K562 (cell line): Measurements from ENCODE around the gene SLC22A23. TPM values are rescaled to one million over a fixed set of nuclear protein-coding genes. Genes with fewer than 3 reads are reported as not detected.

ENCODE experiments used
- ATAC-seq: fragments of 200-7000 bp; cut with Tn5 transposase; 3 replicates; pipeline ENCODE4 v1.9.1; 2020; ENCODE audit warnings: moderate library complexity
- BruUV-seq: library from RNA; stranded (reverse); fragments of 400-500 nt; replicated peaks from 2 replicates; lab custom pipeline; 2021; lab: Mats Ljungman, UMichigan
- CTCF ChIA-PET: fragments of 300-600 bp; formaldehyde crosslinking; extraction: SDS; loops from one replicate; lab custom pipeline; 2021; ENCODE audit warnings: low intra/inter-chr PET ratio; lab: Yijun Ruan, JAX
- POLR2A ChIA-PET: fragments of 300-600, 350-650 bp; sonication (Branson Sonifier 250); formaldehyde crosslinking; extraction: SDS; loops from one replicate; lab custom pipeline; 2021; ENCODE audit warnings: antibody characterized with exemption, inconsistent platforms; lab: Yijun Ruan, JAX
- DNase-seq, 4 experiments: peaks; one replicate each; pipeline versions ENCODE4 v3.0.0 to v3.0.0-alpha.2; 2011 to 2018; ENCODE audit warnings: low spot score in 3 of 4, mixed read lengths in 3 of 4; ENCODE audit errors: extremely low read depth in 1 of 4
- FAIRE-seq: peaks from 2 replicates; lab custom pipeline; 2011; peaks lifted over from hg19 to GRCh38; lab: Jason Lieb, UNC
- H2AFZ ChIP-seq: 2 replicates; pipeline ENCODE4 v1.6.0; 2011; ENCODE audit warnings: low read depth, low read length, control low read depth, inconsistent platforms
- H3K27ac ChIP-seq: fragments of 200-600 bp; 3 replicates; pipeline ENCODE4 v1.8.0; 2011; ENCODE audit warnings: low read depth, mild to moderate bottlenecking, control low read depth, inconsistent platforms, low read length, moderate library complexity, mixed read lengths; ENCODE audit errors: extremely low read depth
- H3K27me3 ChIP-seq, 2 experiments: fragments of 300-600 bp in 1 of 2; 2 replicates in 1 of 2; 3 replicates in 1 of 2; pipeline versions ENCODE4 v1.6.0 to v1.8.0; 2011; ENCODE audit warnings: inconsistent platforms in 2 of 2, low read length in 2 of 2, mild to moderate bottlenecking in 1 of 2, mixed read lengths in 1 of 2, moderate library complexity in 1 of 2; ENCODE audit not compliant: control insufficient read depth in 2 of 2, insufficient read depth in 2 of 2
- H3K36me3 ChIP-seq: fragments of 300-600 bp; 3 replicates; pipeline ENCODE4 v1.8.0; 2011; ENCODE audit warnings: mild to moderate bottlenecking, low read length, inconsistent platforms; ENCODE audit not compliant: control insufficient read depth, insufficient read depth
- H3K4me1 ChIP-seq, 2 experiments: fragments of 200-600 bp in 1 of 2; replicated peaks in 1 of 2; 2 replicates in 1 of 2; 3 replicates in 1 of 2; pipeline versions ENCODE4 v1.5.1 to v1.8.0; 2011; ENCODE audit warnings: inconsistent platforms in 2 of 2, low read length in 2 of 2, mild to moderate bottlenecking in 1 of 2, mixed read lengths in 1 of 2, moderate library complexity in 1 of 2; ENCODE audit not compliant: control insufficient read depth in 2 of 2, insufficient read depth in 2 of 2
- H3K4me2 ChIP-seq: 2 replicates; pipeline ENCODE4 v1.6.1; 2011; ENCODE audit warnings: low read length, control low read depth, inconsistent platforms, mixed read lengths; ENCODE audit not compliant: insufficient read depth
- H3K4me3 ChIP-seq: fragments of 200-600 bp; sonication (generic), shearing (Covaris generic); 2 replicates; pipeline ENCODE4 v1.5.1; 2016; ENCODE audit warnings: control low read depth, inconsistent platforms
- H3K79me2 ChIP-seq: fragments of 200-600 bp; 3 replicates; pipeline ENCODE4 v1.8.0; 2011; ENCODE audit warnings: low read length, inconsistent platforms; ENCODE audit not compliant: control insufficient read depth, insufficient read depth
- H3K9ac ChIP-seq, 2 experiments: 2 replicates each; pipeline versions ENCODE4 v1.6.0 to v1.6.1; 2011; ENCODE audit warnings: low read depth in 2 of 2, low read length in 2 of 2, control low read depth in 1 of 2, inconsistent platforms in 1 of 2, mild to moderate bottlenecking in 1 of 2, mixed read lengths in 1 of 2; ENCODE audit not compliant: insufficient read depth in 1 of 2
- H3K9me1 ChIP-seq: one replicate; pipeline ENCODE4 v1.6.0; 2011; ENCODE audit warnings: inconsistent platforms, mild to moderate bottlenecking, low read length, moderate library complexity; ENCODE audit not compliant: control insufficient read depth, insufficient read depth
- H3K9me3 ChIP-seq: replicated peaks from 2 replicates; pipeline ENCODE4 v1.5.1; 2011; ENCODE audit warnings: low read depth, low read length, inconsistent platforms; ENCODE audit not compliant: control insufficient read depth, insufficient read depth
- H4K20me1 ChIP-seq: replicated peaks from 2 replicates; pipeline ENCODE4 v1.6.1; 2011; ENCODE audit warnings: low read length, inconsistent platforms, mixed read lengths; ENCODE audit not compliant: control insufficient read depth, insufficient read depth
- CBX3 ChIP-seq, 2 experiments: IDR thresholded peaks; 1 replicate in 1 of 2; 2 replicates in 1 of 2; pipeline ENCODE4 v1.6.1; 2012; ENCODE audit warnings: inconsistent platforms in 2 of 2, low read length in 2 of 2, borderline replicate concordance in 1 of 2, control low read depth in 1 of 2
- IFI16 ChIP-seq: fragments of 250-450 bp; sonication (Bioruptor Pico); IDR thresholded peaks from 2 replicates; pipeline ENCODE4 v2.1.2; 2022; ENCODE audit warnings: mild to moderate bottlenecking, inconsistent platforms
- MAFG ChIP-seq: fragments of 450-650 bp; conservative IDR thresholded peaks from 2 replicates; pipeline ENCODE4 v1.6.1; 2016; ENCODE audit warnings: missing genetic modification characterization, missing compliant biosample characterization
- NR1H2 ChIP-seq: sonication (generic); formaldehyde crosslinking; IDR thresholded peaks from 2 replicates; pipeline ENCODE4 v1.4.0; 2020; ENCODE audit warnings: mild to moderate bottlenecking, missing genetic modification reagents
- POLR3A ChIP-seq: IDR thresholded peaks from 2 replicates; pipeline ENCODE4 v1.6.1; 2011; ENCODE audit warnings: borderline replicate concordance, mild to moderate bottlenecking, moderate library complexity; ENCODE audit not compliant: insufficient read length, insufficient read depth; ENCODE audit errors: extremely low read depth
- SIN3A ChIP-seq, 2 experiments: fragments of 150-350 bp in 1 of 2; IDR thresholded peaks; 2 replicates each; pipeline ENCODE4 v1.6.1; 2011 to 2016; ENCODE audit warnings: borderline replicate concordance in 2 of 2, low read depth in 2 of 2, low read length in 2 of 2, mild to moderate bottlenecking in 2 of 2, moderate library complexity in 2 of 2; ENCODE audit not compliant: control insufficient read depth in 1 of 2
- ZNF408 ChIP-seq: fragments of 250-450 bp; sonication (Bioruptor Pico); IDR thresholded peaks from 2 replicates; pipeline ENCODE4 v1.4.0; 2020; ENCODE audit warnings: low read depth, mild to moderate bottlenecking, moderate library complexity
- ZNF699 ChIP-seq: fragments of 250-450 bp; sonication (Bioruptor Pico); IDR thresholded peaks from 2 replicates; pipeline ENCODE4 v1.8.0; 2021; ENCODE audit warnings: mild to moderate bottlenecking, moderate library complexity; ENCODE audit not compliant: insufficient replicate concordance
- ZNF785 ChIP-seq: fragments of 250-450 bp; sonication (Bioruptor Pico); IDR thresholded peaks from 2 replicates; pipeline ENCODE4 v1.4.0; 2020; ENCODE audit warnings: mild to moderate bottlenecking
- WGBS: fragments of 100-300 bp; shearing (Covaris generic); methylation state at CpG from one replicate; pipeline ENCODE4 v1.1.6; 2016; ENCODE audit warnings: low coverage, mixed read lengths; ENCODE audit not compliant: insufficient coverage; ENCODE audit errors: missing lambda C conversion rate; 5-methylcytosine and 5-hydroxymethylcytosine counted together
- in situ Hi-C: fragments of 300-500 bp; cut with MboI; formaldehyde crosslinking; loops from 4 replicates; pipeline ENCODE4 v1.15.0; 2018; ENCODE audit warnings: inconsistent platforms, mixed read lengths
- intact Hi-C: fragments of 100-400 bp; cut with micrococcal nuclease; formaldehyde crosslinking; loops from 2 replicates; pipeline ENCODE4 v1.14.2; 2022
- polyA plus RNA-seq, 8 experiments: library from polyadenylated mRNA; depleted of rRNA in 4 of 8; stranded (reverse) in 5 of 8; unstranded in 3 of 8; fragments of >200 nt; fragmentation: Nextera tagmentation in 2 of 8; fragmentation: Illumina TruSeq in 1 of 8; extraction: Ambion mirVana in 2 of 8; extraction: Trizol in 1 of 8; gene quantifications; 2 replicates each; pipeline versions ENCODE4 v1.2.1 to v1.2.3, GENCODE V29; 2011 to 2014; ENCODE audit warnings: inconsistent platforms in 1 of 8, missing spikeins in 1 of 8
- total RNA-seq, 7 experiments: library from RNA; depleted of rRNA in 6 of 7; stranded (reverse); fragments of >200 nt in 6 of 7; fragmentation: Illumina TruSeq in 2 of 7; extraction: Trizol in 2 of 7; gene quantifications; 2 replicates each; pipeline versions ENCODE4 v1.2.1 to v1.2.3, GENCODE V29; 2011 to 2021; ENCODE audit warnings: low replicate concordance in 1 of 7
- TF ChIP-seq, protein P1 (sequence below): fragments of 450-650 bp; conservative IDR thresholded peaks from 2 replicates; pipeline ENCODE4 v1.6.1; 2016; ENCODE audit warnings: missing genetic modification characterization, low read depth, mild to moderate bottlenecking, control low read depth, missing compliant biosample characterization
- TF ChIP-seq, protein P2 (sequence below): sonication (generic); formaldehyde crosslinking; IDR thresholded peaks from 2 replicates; pipeline ENCODE4 v1.9.0; 2022; ENCODE audit warnings: mild to moderate bottlenecking, missing genetic modification reagents
- TF ChIP-seq, protein P3 (sequence below): sonication (generic); formaldehyde crosslinking; IDR thresholded peaks from 2 replicates; pipeline ENCODE4 v1.8.0; 2022; ENCODE audit warnings: missing genetic modification reagents, mild to moderate bottlenecking, moderate library complexity, borderline replicate concordance
- TF ChIP-seq, protein P4 (sequence below): fragments of 250-450 bp; sonication (Bioruptor Pico); IDR thresholded peaks from 2 replicates; pipeline ENCODE4 v1.8.0; 2021; ENCODE audit warnings: moderate library complexity, mild to moderate bottlenecking, inconsistent platforms
- TF ChIP-seq, protein P5 (sequence below): fragments of 450-650 bp; formaldehyde crosslinking; IDR thresholded peaks from 2 replicates; pipeline ENCODE4 v1.4.0; 2020; ENCODE audit warnings: mild to moderate bottlenecking, mixed read lengths

The SLC22A23 gene
- total and polyA plus RNA-seq, 9 of the 15 experiments (the other 6 are each of a cell fraction or from before 2014, with no cell fraction given): 0.30 to 8.7 (median 2.5) TPM

DNA sequence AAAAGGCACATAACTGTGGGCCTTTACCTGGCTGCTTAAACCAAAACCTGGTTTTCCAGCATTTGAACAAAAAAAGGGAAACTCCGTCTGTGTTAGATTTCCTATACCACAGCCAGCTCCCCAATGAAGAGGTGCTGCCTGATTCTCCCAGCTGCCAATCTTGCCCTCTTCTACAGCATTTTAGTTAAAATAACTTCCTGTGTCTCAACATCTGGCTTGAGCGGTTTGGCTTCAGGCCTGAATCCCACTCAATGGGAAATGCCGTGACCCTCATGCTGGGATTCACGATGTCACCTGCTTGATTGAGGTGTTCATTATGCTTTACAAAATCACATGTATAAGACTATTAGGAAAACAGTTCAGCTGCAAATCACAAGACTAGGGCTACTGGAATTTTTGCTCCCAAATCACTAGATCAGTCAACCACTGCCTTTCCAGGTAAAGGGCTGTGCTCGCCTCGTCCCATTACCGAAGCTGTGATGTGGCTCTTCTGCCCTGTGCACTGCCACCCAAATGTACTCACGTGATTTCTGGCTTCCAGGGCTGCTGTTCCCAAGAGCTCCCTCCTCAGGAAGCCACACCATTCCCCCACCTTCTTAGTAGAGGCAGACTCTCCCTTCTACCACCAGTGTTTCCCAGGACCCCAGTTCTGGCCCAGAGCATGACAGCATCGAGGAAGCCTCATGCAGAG lies 103.5 kb downstream of the SLC22A23 start (continued):
- TF ChIP-seq, protein P1, sequence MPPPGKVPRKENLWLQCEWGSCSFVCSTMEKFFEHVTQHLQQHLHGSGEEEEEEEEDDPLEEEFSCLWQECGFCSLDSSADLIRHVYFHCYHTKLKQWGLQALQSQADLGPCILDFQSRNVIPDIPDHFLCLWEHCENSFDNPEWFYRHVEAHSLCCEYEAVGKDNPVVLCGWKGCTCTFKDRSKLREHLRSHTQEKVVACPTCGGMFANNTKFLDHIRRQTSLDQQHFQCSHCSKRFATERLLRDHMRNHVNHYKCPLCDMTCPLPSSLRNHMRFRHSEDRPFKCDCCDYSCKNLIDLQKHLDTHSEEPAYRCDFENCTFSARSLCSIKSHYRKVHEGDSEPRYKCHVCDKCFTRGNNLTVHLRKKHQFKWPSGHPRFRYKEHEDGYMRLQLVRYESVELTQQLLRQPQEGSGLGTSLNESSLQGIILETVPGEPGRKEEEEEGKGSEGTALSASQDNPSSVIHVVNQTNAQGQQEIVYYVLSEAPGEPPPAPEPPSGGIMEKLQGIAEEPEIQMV (tag): no peak
- TF ChIP-seq POLR3A (no peak), ZNF408 (CRISPR knock-in tag) (no peak), ZNF785 (CRISPR knock-in tag) (no peak)

DNA sequence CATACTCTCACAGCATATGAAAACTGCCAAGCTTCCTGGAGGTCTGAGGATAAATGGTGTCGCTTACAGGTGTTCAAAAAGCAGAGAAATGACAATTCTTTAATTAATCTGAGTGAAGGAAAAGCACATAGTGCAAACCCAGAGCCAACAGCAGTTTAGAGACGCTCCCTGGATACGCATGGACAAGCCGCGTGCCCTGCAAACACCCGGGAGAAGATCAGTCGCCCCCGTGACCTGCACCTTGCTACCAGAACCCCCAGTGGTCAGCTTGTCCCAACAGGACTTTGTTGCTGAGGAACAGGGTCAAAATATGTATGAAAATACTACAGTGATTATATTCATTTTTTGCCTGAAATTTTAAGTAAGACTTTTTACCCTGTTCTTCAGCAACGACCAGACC lies 104.2 kb downstream of the SLC22A23 start:
- no peaks in the 10 kb centered on the region for H4K20me1 ChIP-seq
- DNase-seq: no peak
- ChIA-PET CTCF (no interaction called here), POLR2A (interaction anchor here (0.8 to 1.3 kb wide), 2 partner anchors 12 to 14 kb away, joined by 3 read pairs; no protein-coding TSS in a partner anchor)
- H3K9me1 ChIP-seq: no peaks in the 10 kb centered on the region
- in situ Hi-C loops: no loop called here
- no peak overlapping the region for H3K4me2 ChIP-seq
- H3K9me3 ChIP-seq: no peaks in the 10 kb centered on the region
- H3K4me1 ChIP-seq: peaks cover 48 to 86% of the 10 kb centered on the region in 2 experiments
- no peak overlapping the region for H3K9ac ChIP-seq
- ATAC-seq: no peak
- no peaks in the 10 kb centered on the region for H3K27me3 ChIP-seq
- no peak overlapping the region for H3K27ac ChIP-seq
- H3K36me3 ChIP-seq: no peaks in the 10 kb centered on the region
- FAIRE-seq: no peak
- intact Hi-C loops: loop anchor here (10.0 kb wide), 1 partner anchor 672 kb away; a partner anchor contains a TSS
- no TSS peak for BruUV-seq
- peak overlapping the region; percentile 6; the same call in 1 of the 2 replicates for H2AFZ ChIP-seq
- peaks cover 7% of the 10 kb centered on the region; the same call in 1 of the 3 replicates for H3K79me2 ChIP-seq
- no peak overlapping the region for H3K4me3 ChIP-seq
- 56% methylated on average over 9 of the region's 9 CpGs for WGBS
- TF ChIP-seq MAFG (tag) (no peak), NR1H2 (CRISPR knock-in tag) (no peak), CBX3 (IDR thresholded peaks at IDR 0.05; ENCODE audit: borderline replicate concordance in 1 of 2, low read length in 2 of 2) (no peak), IFI16 (CRISPR knock-in tag) (no peak), ZNF699 (CRISPR knock-in tag) (no peak), SIN3A (IDR thresholded peaks at IDR 0.05; ENCODE audit: borderline replicate concordance in 2 of 2, control insufficient read depth in 1 of 2, low read depth in 2 of 2, low read length in 2 of 2) (no peak)
- TF ChIP-seq, protein P2, sequence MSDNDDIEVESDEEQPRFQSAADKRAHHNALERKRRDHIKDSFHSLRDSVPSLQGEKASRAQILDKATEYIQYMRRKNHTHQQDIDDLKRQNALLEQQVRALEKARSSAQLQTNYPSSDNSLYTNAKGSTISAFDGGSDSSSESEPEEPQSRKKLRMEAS: no peak
- TF ChIP-seq, protein P3, sequence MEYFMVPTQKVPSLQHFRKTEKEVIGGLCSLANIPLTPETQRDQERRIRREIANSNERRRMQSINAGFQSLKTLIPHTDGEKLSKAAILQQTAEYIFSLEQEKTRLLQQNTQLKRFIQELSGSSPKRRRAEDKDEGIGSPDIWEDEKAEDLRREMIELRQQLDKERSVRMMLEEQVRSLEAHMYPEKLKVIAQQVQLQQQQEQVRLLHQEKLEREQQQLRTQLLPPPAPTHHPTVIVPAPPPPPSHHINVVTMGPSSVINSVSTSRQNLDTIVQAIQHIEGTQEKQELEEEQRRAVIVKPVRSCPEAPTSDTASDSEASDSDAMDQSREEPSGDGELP (CRISPR knock-in tag): no peak
- TF ChIP-seq, protein P4, sequence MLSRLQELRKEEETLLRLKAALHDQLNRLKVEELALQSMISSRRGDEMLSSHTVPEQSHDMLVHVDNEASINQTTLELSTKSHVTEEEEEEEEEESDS (CRISPR knock-in tag): no peak
- TF ChIP-seq, protein P5, sequence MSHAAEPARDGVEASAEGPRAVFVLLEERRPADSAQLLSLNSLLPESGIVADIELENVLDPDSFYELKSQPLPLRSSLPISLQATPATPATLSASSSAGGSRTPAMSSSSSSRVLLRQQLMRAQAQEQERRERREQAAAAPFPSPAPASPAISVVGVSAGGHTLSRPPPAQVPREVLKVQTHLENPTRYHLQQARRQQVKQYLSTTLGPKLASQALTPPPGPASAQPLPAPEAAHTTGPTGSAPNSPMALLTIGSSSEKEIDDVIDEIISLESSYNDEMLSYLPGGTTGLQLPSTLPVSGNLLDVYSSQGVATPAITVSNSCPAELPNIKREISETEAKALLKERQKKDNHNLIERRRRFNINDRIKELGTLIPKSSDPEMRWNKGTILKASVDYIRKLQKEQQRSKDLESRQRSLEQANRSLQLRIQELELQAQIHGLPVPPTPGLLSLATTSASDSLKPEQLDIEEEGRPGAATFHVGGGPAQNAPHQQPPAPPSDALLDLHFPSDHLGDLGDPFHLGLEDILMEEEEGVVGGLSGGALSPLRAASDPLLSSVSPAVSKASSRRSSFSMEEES: no peak
